ENCODE data around the gene CPXM2.

DNA sequence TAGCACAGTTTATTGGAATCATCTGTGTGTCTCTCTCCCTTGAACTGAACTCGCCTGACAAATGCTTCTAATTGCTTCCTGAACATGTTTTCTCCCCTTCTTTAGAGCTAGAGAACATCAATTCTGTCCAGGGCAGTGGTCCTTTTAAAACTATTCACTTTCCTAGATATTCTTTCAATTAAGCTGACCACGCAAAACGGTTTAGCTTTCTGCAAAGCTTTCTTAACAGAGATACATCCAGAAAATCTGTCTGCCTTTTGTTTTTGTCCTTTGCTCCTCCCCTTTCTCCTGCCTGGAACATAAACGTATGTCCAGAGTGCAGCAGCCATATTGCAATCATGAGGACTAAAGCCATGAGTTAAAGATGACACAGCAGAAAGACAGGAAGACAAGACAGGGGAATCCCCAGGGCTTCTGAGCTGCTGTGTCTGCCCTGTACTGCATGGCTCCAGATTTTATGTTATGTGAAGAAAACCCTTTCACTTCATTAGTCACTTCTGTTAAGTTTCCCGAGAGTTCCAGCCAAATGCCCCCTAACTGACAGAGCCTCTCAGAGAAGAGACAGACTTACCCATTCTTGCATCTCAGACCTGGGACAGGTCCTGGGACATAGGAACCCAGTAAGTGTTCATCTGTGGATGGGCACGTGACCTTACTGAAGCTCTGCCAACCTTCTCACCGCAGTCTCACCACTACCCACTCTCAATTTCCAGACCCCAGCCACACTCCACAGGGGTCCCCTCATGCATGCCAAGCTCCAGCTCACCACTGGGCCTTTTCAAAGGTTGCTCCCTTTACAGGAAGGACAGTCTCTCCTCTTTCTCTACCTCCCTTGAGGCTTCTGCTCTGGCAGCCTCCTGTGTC lies 35.0 kb upstream of the CPXM2 start:
- TF ChIP-seq EZH2 (IDR thresholded peaks at IDR 0.05; ENCODE audit: insufficient read depth, poor library complexity, severe bottlenecking) (no peak), EZH2phosphoT487 (IDR thresholded peaks at IDR 0.05; ENCODE audit: insufficient read depth, low read depth) (no peak)
